ENCODE measurements around the gene CCR9.

The CCR9 gene

GRCh38 chr3:45943207-45943846 is 57.0 kb downstream of the CCR9 start, which contains the start of gene CXCR6:
Gene CXCR6 (plus strand): TSS chr3:45943464. CDS start chr3:45946482, 3,018 bp downstream.
- TF ChIP-seq CTCF (IDR thresholded peaks at IDR 0.05) (no peak), ZFX (IDR thresholded peaks at IDR 0.05; ENCODE audit: borderline replicate concordance) (no peak)
- H3K27ac ChIP-seq, result no peak within 1 kb of the TSS

- TF ChIP-seq CTCF (IDR thresholded peaks at IDR 0.05) (no peak), ZFX (IDR thresholded peaks at IDR 0.05; ENCODE audit: borderline replicate concordance) (no peak)
- no peak overlapping the region for H3K27ac ChIP-seq
Observed at GRCh38 chr3:45944830-45945620, 58.7 kb downstream of the CCR9 start.

- no peak overlapping the region for H3K27ac ChIP-seq
- no peak for TF ChIP-seq CTCF (IDR thresholded peaks at IDR 0.05)
- no peak for TF ChIP-seq ZFX (IDR thresholded peaks at IDR 0.05; ENCODE audit: borderline replicate concordance)
Observed at GRCh38 chr3:45946307-45946706, 60.0 kb downstream of the CCR9 start.

GRCh38 chr3:45946875-45947274 is 60.5 kb downstream of the CCR9 start:
- no peak overlapping the region for H3K27ac ChIP-seq
- no peak for TF ChIP-seq CTCF (IDR thresholded peaks at IDR 0.05)
- TF ChIP-seq ZFX (IDR thresholded peaks at IDR 0.05; ENCODE audit: borderline replicate concordance), result no peak

- H3K27ac ChIP-seq, result no peak overlapping the region
- TF ChIP-seq CTCF (IDR thresholded peaks at IDR 0.05) (no peak), ZFX (IDR thresholded peaks at IDR 0.05; ENCODE audit: borderline replicate concordance) (no peak)
Observed at GRCh38 chr3:45947361-45947760, 61.0 kb downstream of the CCR9 start.

GRCh38 chr3:45948311-45948781 is 62.0 kb downstream of the CCR9 start:
- TF ChIP-seq CTCF (IDR thresholded peaks at IDR 0.05), result no peak
- no peak for TF ChIP-seq ZFX (IDR thresholded peaks at IDR 0.05; ENCODE audit: borderline replicate concordance)
- H3K27ac ChIP-seq, result no peak overlapping the region

GRCh38 chr3:45948881-45949280 is 62.5 kb downstream of the CCR9 start:
- TF ChIP-seq ZFX (IDR thresholded peaks at IDR 0.05; ENCODE audit: borderline replicate concordance) (no peak), CTCF (IDR thresholded peaks at IDR 0.05) (no peak)
- H3K27ac ChIP-seq, result no peak overlapping the region
